GM11168 (cell line): Measurements from ENCODE around the gene ELF1.

Experiments
- in situ Hi-C: fragments of 300-500 bp; cut with MboI; formaldehyde crosslinking; loops from one replicate; pipeline ENCODE4 v1.12.0; 2022; ENCODE audit warnings: low sequenced_read_pairs; ENCODE audit not compliant: unreplicated experiment

The ELF1 gene

DNA sequence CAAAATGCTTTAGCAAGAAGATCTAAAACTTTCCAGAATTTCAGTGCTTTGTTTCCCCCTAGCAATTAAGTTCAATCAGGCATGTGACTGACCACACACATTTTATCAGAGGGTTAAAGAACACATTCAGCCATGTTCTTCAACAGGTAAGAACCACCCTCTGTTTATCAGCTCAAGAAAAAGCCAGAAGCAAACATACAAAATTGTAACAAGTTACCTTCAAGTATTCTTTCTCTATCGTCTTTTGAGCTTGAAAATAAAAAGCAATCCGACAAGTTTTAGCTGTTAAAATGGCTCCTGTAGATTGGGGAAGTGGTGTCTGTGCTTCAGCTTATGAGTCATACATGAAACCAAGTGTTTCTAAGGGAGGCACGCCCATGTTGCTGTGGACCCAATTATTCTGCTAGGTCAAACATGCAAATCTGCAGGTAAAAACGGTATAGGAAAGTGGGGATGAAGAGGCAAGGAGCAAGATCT, at the start of gene ELF1:
Gene ELF1 (minus strand): TSS at position 306 of the 477 bp plus-strand sequence. CDS start 37,262 bp downstream, outside the sequence.
- in situ Hi-C loops: no loop called here

DNA sequence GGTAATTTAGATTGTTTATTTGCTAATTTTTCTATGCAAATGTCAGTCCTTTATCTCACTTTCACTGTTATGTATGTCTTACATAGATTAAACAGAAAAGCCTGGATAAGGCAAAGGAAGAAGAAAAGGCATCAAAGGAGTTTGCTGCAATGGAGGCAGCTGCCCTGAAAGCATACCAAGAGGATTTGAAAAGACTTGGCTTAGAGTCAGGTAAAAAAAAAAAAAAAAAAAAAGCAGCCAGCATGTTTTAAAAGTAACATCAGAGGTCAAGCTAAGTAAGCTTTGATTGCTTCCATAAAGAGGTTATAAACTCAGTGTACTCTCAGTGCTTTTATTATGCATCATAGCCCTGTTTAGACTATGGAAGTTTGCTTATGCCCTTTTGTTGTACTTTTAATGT, 46.0 kb upstream of the ELF1 start:
- in situ Hi-C loops: no loop called here

GRCh38 chr13:41064493-41064892, 45.4 kb upstream of the ELF1 start:
- in situ Hi-C loops: no loop called here

DNA sequence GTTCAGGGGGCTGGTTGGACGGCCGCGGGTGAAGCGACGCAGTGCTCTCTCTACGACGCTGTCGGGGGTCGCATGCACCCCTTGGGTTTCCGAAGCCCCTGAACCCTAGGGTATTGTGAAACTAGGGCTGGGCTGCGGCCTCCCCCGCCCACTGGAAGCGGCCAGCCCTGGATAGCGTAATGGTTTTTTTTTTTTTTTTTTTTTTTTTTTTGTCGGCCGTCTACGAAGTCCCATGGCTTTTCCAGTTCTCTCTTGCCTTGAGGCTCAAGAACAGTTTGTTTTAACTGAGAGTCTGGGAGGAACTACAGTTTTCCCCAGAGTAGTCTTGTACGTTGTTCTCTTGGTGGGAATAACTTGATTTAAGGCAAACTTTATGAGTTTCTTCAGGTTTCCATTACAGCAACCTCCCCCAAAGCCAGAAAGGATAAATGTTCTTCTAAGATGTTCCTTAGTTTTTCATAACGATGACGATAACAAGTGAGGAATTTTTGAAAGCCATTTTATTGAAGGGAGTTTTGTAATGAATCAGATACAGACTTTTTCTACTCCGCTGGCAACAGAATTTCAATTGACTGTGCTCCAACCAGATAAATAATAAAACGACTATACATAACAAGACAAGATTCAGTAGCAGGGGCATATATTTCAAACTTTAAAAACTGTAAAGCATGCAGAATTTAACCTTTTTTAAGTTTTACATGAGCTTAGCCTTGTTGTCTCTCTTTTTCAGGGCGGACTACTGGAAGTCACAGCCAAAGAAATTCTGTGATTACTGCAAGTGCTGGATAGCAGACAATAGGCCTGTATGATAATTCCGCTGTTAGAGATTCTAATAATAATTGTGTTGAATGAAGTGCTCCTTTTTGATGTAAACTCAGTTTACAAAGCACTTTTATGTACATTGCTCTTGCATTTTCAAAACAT, 43.1 kb upstream of the ELF1 start:
- in situ Hi-C loops: no loop called here

GRCh38 chr13:41061075-41061913, 42.2 kb upstream of the ELF1 start, which contains the start of gene WBP4:
WBP4 (plus strand) TSS chr13:41061509; CDS start chr13:41061674, 165 bp downstream.
- in situ Hi-C loops: no loop called here

GRCh38 chr13:41060724-41061074, 41.6 kb upstream of the ELF1 start:
- in situ Hi-C loops: no loop called here

DNA sequence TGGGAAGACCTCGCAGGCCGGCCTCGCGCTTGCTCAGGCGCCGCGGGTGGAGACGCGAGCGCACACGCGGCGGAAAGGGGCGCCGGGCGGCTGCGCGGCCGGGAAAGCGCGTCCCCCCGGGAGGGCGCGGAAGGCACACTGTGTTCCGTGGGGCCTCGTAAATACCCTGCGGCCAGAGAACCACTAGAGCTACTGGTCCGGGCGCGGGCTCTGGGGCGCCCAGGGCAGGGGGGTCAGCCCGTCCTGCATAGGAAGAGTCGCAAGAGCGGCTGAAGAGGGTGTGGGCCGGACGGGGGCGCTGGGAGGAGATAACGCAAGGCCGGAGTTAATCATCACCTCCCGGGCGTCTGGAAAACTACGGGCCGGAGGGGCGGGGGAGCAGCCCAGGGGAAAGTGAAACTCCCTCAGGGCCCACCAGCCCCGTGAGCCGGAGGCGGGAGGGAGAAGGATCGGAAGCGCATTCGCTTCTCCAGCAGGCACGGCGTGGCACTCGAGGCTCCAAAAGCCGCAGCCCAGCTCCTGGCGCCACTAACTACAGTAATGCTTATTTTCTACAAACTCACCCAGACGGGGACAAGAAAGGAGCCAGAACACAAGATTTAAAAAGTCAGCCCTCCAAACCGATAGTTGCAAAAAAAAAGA, 41.1 kb upstream of the ELF1 start:
- in situ Hi-C loops: no loop called here

DNA sequence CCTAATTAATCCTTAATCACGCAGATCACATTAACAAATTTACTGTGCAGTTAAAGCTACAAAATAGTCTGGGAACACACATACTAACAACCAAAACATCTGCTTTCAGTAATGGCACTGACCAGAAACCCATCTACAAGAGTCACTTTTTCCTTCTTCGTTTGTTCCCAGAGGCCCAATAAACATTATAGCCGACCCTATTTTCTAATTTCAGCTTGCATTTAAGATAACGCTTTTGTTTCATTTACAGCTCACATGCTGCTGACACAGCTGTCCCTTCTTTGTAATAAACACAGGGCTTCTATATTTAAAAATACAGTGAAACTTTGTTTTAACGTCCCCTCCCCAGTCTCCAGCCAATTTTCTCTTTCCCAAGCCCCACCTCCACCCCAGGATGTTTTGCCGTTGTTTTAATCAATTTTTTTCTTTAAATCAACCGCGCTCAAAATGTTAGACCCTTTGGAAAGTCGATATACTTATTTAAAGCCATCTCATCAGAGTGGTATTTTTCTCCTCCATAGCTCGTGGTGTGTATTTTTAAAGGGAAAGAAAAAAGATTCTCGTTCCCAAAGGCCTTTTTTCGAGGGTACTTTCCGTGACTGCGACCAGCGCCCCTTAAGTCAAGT, 40.5 kb upstream of the ELF1 start:
- in situ Hi-C loops: no loop called here

DNA sequence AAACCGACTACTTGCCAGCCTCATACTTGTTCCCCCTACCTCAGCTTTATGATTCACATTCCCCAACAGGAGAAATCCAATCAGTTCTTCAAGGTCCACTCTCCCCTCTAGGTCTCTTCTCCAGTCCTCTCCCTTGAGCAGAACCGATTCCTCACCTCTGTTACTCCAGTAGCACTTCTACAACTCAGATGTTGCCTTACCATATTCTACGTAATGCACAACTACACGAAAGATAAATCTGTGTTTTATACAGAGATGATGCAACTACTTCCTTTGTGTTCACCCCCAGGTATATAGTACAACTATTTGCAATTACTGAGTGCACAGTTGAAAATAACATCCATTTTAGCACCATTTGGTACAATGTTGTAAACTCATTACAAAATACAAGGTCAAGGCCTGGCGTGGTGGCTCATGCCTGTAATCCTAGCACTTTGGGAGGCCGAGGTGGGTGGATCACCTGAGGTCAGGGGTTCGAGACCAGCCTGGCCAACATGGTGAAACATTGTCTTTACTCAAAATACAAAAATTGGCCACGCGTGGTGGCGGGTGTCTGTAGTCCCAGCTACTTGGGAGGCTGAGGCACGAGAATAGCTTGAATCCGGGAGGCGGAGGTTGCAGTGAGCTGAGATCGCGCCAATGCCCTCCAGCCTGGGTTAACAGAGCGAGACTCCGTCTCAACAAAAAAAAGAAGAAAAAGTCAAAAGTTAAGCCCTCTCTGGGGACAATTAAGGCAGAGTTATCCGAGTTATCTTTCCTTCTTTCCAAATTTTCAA, 39.4 kb upstream of the ELF1 start:
- in situ Hi-C loops: no loop called here

- in situ Hi-C loops: no loop called here
Measured at GRCh38 chr13:41056826-41057711, 38.0 kb upstream of the ELF1 start.

- in situ Hi-C loops: no loop called here
Measured at GRCh38 chr13:41056194-41056593, 37.1 kb upstream of the ELF1 start.

DNA sequence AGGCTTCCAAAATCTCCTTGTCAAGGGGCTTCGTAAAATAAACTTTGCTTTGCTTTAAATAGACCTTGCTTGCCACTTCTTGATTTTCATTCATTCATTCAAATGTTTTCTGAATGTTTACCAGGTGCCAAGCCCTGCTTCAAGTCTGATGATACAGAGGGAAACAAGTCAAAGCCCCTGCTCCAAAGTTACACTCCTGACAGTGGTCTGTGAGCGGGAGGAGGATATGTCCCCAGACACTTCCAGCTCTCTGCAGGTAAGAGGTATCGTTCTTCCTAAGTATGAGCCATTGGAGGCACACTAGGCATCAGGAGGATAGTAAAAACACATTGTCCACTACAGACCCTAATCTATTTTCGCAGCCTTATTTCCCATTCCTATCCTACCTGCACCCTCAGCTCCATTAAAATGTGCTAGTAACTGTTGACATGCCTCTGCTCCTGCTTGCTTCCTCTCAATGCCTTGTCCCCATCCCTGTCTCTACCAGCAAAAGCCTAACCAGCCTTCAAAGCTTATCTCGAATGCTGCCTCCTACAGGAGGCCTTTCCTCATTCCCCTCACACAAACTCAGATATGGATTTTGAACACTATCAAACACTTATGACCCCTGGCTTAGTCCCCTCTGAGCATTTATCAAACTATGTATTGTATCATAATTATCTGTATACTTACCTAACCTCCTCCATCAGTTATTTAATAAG, 36.0 kb upstream of the ELF1 start:
- in situ Hi-C loops: no loop called here

DNA sequence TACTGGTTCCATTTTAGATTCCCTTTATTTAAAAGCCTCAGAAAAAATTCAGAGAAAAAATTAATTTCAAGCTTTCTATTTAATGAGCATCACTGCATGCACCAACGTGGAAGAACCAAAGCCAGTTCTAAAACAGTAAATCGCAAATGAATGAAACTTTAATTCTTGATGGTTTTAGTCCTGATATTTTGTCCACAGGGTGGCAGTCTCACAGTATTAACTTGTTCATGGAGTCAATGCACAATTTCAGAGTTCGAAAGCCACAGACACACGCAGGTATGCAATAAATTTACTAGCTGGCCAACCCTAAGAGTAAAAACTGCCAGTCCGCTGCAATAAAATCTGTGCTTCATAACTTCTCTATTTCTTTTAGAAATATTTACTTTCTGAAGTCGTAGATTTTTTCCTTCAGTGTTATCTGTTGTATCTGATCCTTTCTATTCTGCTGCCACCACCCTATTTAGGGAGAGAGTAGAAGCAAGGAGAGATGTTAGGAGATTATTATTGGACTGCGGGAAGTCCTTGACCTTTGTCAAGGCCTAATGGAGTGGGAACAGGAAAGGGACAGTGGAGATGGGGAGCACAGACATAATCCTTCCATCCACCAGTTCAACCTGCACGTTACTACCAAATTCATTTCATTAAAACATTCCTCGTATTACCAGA, 35.2 kb upstream of the ELF1 start:
- in situ Hi-C loops: no loop called here

DNA sequence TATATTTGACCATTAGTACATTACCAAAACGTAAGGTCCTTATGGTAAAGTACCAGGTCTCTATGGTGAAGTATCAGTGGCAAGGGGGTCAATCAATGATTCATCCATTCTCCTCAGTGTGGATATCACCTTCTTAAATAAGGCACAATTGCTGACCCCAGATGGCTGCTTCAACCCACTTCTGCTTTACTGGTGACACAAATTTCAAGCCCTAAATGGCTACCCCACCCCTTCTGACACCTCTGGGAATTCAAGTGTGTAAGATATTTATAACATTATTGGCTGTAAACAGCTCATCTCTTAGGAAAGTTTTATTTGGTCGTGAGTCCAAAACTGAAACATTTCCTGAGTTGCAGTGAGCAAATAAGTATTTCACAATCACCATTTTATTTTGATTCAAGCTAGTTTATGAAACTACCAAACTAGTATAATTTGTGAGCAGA, 34.3 kb upstream of the ELF1 start:
- in situ Hi-C loops: no loop called here

DNA sequence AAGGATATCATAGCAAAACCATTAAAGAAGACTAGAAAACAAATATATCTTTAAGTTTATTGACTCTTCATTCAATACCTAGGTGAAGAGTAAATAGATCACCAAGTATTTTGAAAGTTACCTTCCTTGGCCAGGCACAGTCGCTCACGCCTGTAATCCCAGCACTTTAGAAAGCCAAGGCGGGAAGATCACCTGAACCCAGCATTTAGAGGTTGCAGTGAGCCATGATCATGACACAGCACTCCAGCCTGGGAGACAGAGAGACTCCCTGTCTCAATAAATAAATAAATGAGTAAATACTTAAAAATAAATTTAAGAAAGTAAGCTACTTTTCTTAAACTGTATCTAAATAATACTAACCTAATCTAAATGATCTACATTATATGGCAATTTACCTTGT, 33.3 kb upstream of the ELF1 start:
- in situ Hi-C loops: no loop called here

- in situ Hi-C loops: no loop called here
Measured at GRCh38 chr13:41049480-41050440, 30.6 kb upstream of the ELF1 start.
